ENCODE measurements around the gene NRDE2. TPM values are rescaled to one million over a fixed set of nuclear protein-coding genes. Genes with fewer than 3 reads are reported as not detected.

Gene NRDE2
- total RNA-seq, 1 donor from 2014 or later, result 20.1 TPM

- no peak for DNase-seq
Measured at GRCh38 chr14:90299408-90299807, 32.3 kb downstream of the NRDE2 start.

GRCh38 chr14:90297876-90298629 is 33.7 kb downstream of the NRDE2 start:
- DNase-seq, result no peak

- no peak for DNase-seq
Measured at GRCh38 chr14:90296641-90297040, 35.1 kb downstream of the NRDE2 start.

- DNase-seq, result no peak
Measured at GRCh38 chr14:90295870-90296516, 35.7 kb downstream of the NRDE2 start.

GRCh38 chr14:90294872-90295271 is 36.9 kb downstream of the NRDE2 start:
- no peak for DNase-seq

GRCh38 chr14:90293766-90294730 is 37.7 kb downstream of the NRDE2 start:
- DNase-seq, result no peak

GRCh38 chr14:90291699-90292098 is 40.0 kb downstream of the NRDE2 start:
- no peak for DNase-seq

GRCh38 chr14:90290337-90291011 is 41.3 kb downstream of the NRDE2 start:
- no peak for DNase-seq

GRCh38 chr14:90288651-90289355 is 42.9 kb downstream of the NRDE2 start:
- no peak for DNase-seq

GRCh38 chr14:90287791-90288190 is 44.0 kb downstream of the NRDE2 start:
- DNase-seq, result no peak

GRCh38 chr14:90281756-90282155 is 50.0 kb downstream of the NRDE2 start:
- DNase-seq, result no peak

- DNase-seq, result no peak
Measured at GRCh38 chr14:90281261-90281660, 50.5 kb downstream of the NRDE2 start.

- no peak for DNase-seq
Measured at GRCh38 chr14:90280096-90280495, 51.6 kb downstream of the NRDE2 start.

- no peak for DNase-seq
Measured at GRCh38 chr14:90278199-90279175, 53.3 kb downstream of the NRDE2 start.

GRCh38 chr14:90277581-90278198 is 54.1 kb downstream of the NRDE2 start:
- DNase-seq, result no peak

- no peak for DNase-seq
Measured at GRCh38 chr14:90276646-90277367, 54.9 kb downstream of the NRDE2 start.

- DNase-seq, result no peak
Measured at GRCh38 chr14:90275820-90276219, 55.9 kb downstream of the NRDE2 start.

GRCh38 chr14:90275458-90275814 is 56.3 kb downstream of the NRDE2 start:
- no peak for DNase-seq

- DNase-seq, result no peak
Measured at GRCh38 chr14:90274808-90275457, 56.8 kb downstream of the NRDE2 start.
